K562 (cell line): ENCODE measurements around the gene CCDC174. TPM values are rescaled to one million over a fixed set of nuclear protein-coding genes. Genes with fewer than 3 reads are reported as not detected.
A peak's percentile ranks its signal among the peaks of the same experiment; 100 is the strongest.

ENCODE experiments used
- ATF1 ChIP-seq, 2 experiments: fragments of 450-650 bp in 1 of 2; IDR thresholded peaks; 2 replicates each; pipeline ENCODE4 v1.6.1; 2016; ENCODE audit warnings: missing compliant biosample characterization in 1 of 2, missing genetic modification characterization in 1 of 2
- SPI1 ChIP-seq: IDR thresholded peaks from 2 replicates; pipeline ENCODE4 v1.6.1; 2011; ENCODE audit warnings: low read depth, low read length, control low read depth, borderline replicate concordance
- polyA plus RNA-seq, 8 experiments: library from polyadenylated mRNA; depleted of rRNA in 4 of 8; stranded (reverse) in 5 of 8; unstranded in 3 of 8; fragments of >200 nt; fragmentation: Nextera tagmentation in 2 of 8; fragmentation: Illumina TruSeq in 1 of 8; extraction: Ambion mirVana in 2 of 8; extraction: Trizol in 1 of 8; gene quantifications; 2 replicates each; pipeline versions ENCODE4 v1.2.1 to v1.2.3, GENCODE V29; 2011 to 2014; ENCODE audit warnings: inconsistent platforms in 1 of 8, missing spikeins in 1 of 8
- total RNA-seq, 7 experiments: library from RNA; depleted of rRNA in 6 of 7; stranded (reverse); fragments of >200 nt in 6 of 7; fragmentation: Illumina TruSeq in 2 of 7; extraction: Trizol in 2 of 7; gene quantifications; 2 replicates each; pipeline versions ENCODE4 v1.2.1 to v1.2.3, GENCODE V29; 2011 to 2021; ENCODE audit warnings: low replicate concordance in 1 of 7
- TF ChIP-seq, protein P1 (sequence below), 2 experiments: fragments of 150-350 bp in 1 of 2; IDR thresholded peaks; 2 replicates each; pipeline ENCODE4 v1.6.1; 2012 to 2016; ENCODE audit warnings: low read depth in 2 of 2, low read length in 2 of 2, mild to moderate bottlenecking in 1 of 2, moderate library complexity in 1 of 2

The CCDC174 gene
- total and polyA plus RNA-seq, 9 of the 15 experiments (the other 6 are each of a cell fraction or from before 2014, with no cell fraction given) = 7.4 to 41.0 (median 28.5) TPM

DNA sequence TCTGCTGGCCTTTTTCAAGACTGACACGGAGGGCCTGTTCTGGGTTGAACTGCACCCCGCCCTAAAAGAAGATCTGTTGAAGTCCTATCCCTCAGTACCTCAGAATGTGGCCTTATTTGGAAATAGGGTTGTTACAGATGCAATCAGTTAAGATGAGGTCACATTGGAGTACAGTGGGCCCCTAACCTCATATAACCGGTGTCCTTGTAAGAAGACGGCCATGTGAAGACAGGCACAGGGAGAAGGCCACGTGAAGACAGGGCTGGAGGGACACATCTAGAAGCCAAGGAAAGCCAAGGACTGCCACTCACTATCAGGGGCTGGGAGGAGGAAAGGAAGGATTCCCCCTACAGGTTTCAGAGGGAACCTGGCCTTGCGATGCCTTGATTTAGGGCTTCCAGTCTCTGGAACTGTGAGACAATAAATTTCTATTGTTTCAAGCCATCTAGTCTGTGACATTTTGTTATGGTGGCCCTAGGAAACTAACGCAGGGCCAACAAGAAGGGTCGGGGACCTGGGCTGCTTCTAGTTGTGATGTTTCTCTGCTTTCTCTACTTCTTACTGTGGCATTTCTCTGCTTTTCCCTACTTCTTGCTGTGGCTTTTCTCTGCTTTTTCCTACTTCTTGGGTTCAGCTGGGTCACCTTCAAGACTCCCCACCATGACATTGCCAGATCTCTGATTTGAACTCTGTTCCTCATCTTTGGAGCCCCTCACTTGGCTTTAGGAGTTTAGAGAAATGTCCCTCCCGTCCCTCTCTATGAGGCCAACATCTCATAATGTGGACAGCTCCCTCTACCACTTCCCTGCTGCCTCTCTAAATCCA lies 4.8 kb upstream of the CCDC174 start (continued):
- TF ChIP-seq, protein P1, sequence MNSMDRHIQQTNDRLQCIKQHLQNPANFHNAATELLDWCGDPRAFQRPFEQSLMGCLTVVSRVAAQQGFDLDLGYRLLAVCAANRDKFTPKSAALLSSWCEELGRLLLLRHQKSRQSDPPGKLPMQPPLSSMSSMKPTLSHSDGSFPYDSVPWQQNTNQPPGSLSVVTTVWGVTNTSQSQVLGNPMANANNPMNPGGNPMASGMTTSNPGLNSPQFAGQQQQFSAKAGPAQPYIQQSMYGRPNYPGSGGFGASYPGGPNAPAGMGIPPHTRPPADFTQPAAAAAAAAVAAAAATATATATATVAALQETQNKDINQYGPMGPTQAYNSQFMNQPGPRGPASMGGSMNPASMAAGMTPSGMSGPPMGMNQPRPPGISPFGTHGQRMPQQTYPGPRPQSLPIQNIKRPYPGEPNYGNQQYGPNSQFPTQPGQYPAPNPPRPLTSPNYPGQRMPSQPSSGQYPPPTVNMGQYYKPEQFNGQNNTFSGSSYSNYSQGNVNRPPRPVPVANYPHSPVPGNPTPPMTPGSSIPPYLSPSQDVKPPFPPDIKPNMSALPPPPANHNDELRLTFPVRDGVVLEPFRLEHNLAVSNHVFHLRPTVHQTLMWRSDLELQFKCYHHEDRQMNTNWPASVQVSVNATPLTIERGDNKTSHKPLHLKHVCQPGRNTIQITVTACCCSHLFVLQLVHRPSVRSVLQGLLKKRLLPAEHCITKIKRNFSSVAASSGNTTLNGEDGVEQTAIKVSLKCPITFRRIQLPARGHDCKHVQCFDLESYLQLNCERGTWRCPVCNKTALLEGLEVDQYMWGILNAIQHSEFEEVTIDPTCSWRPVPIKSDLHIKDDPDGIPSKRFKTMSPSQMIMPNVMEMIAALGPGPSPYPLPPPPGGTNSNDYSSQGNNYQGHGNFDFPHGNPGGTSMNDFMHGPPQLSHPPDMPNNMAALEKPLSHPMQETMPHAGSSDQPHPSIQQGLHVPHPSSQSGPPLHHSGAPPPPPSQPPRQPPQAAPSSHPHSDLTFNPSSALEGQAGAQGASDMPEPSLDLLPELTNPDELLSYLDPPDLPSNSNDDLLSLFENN (IDR thresholded peaks at IDR 0.05; ENCODE audit: low read depth in 2 of 2, low read length in 2 of 2) = 0 out of 4 replicates have a peak, but pooled peaks of 1 of the 2 experiments have one; percentile 37
- TF ChIP-seq SPI1 (no peak), ATF1 (CRISPR knock-in tag; IDR thresholded peaks at IDR 0.05) (no peak), ATF1 (tag; IDR thresholded peaks at IDR 0.05) (peak; percentile 74)
